Activated CD4-positive, alpha-beta T cell treated with anti-CD3 and anti-CD28 coated beads, Interleukin-2, Interleukin-4, amounts not matched to agents 100 ng/mL and 50 ng/mL, durations not matched to agents 16 hours and 8 hours (primary cell): Measurements from ENCODE around the gene ZSCAN31.

ENCODE experiments used
- DNase-seq: peaks from one replicate; pipeline ENCODE4 v3.0.0-alpha.2; 2020; ENCODE audit warnings: low spot score

The ZSCAN31 gene

GRCh38 chr6:28353356-28353755 is 17.4 kb upstream of the ZSCAN31 start:
- DNase-seq: no peak

GRCh38 chr6:28351493-28351925 is 15.6 kb upstream of the ZSCAN31 start:
- DNase-seq: no peak

GRCh38 chr6:28351087-28351486 is 15.1 kb upstream of the ZSCAN31 start:
- no peak for DNase-seq

GRCh38 chr6:28349892-28350737 is 14.2 kb upstream of the ZSCAN31 start, which contains the start of gene ZKSCAN3:
ZKSCAN3 (plus strand) TSS chr6:28349947; CDS start chr6:28359587, 9,640 bp downstream.
- peak; percentile 88 for DNase-seq

- DNase-seq: no peak
These were observed 13.5 kb upstream of the ZSCAN31 start for GRCh38 chr6:28349344-28349891.

GRCh38 chr6:28347119-28347518 is 11.2 kb upstream of the ZSCAN31 start:
- DNase-seq: no peak

- no peak for DNase-seq
These were observed 9.3 kb upstream of the ZSCAN31 start for GRCh38 chr6:28345201-28345600.

- DNase-seq: no peak
These were observed 8.1 kb upstream of the ZSCAN31 start for GRCh38 chr6:28343898-28344677.

- DNase-seq: no peak
These were observed 4.6 kb upstream of the ZSCAN31 start for GRCh38 chr6:28340310-28341095.

GRCh38 chr6:28337121-28337520 is 1.2 kb upstream of the ZSCAN31 start:
- DNase-seq: no peak

GRCh38 chr6:28336284-28337120 is 554 bp upstream of the ZSCAN31 start:
- peak; percentile 15 for DNase-seq

- DNase-seq: no peak
These were observed 846 bp downstream of the ZSCAN31 start for GRCh38 chr6:28335040-28335563.

- DNase-seq: no peak
These were observed 1.5 kb downstream of the ZSCAN31 start for GRCh38 chr6:28334286-28335039.

- DNase-seq: no peak
These were observed 2.3 kb downstream of the ZSCAN31 start for GRCh38 chr6:28333599-28334018.

GRCh38 chr6:28333047-28333446 is 2.9 kb downstream of the ZSCAN31 start:
- DNase-seq: no peak

GRCh38 chr6:28330041-28330440 is 5.9 kb downstream of the ZSCAN31 start:
- DNase-seq: no peak

GRCh38 chr6:28326371-28326948 is 9.5 kb downstream of the ZSCAN31 start:
- DNase-seq: no peak

- DNase-seq: no peak
These were observed 12.0 kb downstream of the ZSCAN31 start for GRCh38 chr6:28323813-28324424.

- no peak for DNase-seq
These were observed 13.3 kb downstream of the ZSCAN31 start for GRCh38 chr6:28322661-28323060.
